GM21381 (cell line): ENCODE data around the gene TMEM94.
"Not testable (repeated sequence)": the region's sequence is repeated elsewhere in the genome, so short reads cannot be mapped to it uniquely, and the experiment has no call there.

Experiments
- ATAC-seq: cut with Tn5 transposase; IDR thresholded peaks from one replicate; pipeline ENCODE4 v1.9.1; 2021; ENCODE audit warnings: mild to moderate bottlenecking, moderate library complexity; ENCODE audit not compliant: unreplicated experiment

Gene TMEM94

GRCh38 chr17:75476271-75476671 is 19.8 kb downstream of the TMEM94 start:
- no peak for ATAC-seq

- ATAC-seq = no peak
These were observed 20.5 kb downstream of the TMEM94 start for GRCh38 chr17:75476752-75477489.

GRCh38 chr17:75477490-75477862 is 21.0 kb downstream of the TMEM94 start:
- ATAC-seq = not testable (repeated sequence)

GRCh38 chr17:75478508-75478907 is 22.1 kb downstream of the TMEM94 start:
- no peak for ATAC-seq

DNA sequence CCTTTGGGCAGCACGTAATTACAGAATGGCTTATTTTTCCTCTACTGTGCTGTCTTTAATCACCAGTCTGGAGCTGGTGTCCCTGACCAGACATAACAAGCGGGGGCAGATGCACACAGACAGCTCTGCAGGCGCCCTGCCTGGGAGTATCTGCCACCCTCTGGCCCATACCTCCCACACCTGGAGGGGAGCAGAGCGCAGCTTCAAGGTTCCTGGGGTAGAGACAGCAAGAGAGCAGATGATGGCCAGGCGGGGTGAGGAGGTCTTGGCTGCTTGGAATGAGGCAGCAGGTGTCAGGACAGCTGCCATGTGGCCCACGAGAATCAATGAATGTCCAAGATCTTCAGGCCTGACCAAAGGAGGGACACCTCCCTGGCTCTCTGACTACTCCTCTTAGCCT is 23.8 kb downstream of the TMEM94 start:
- ATAC-seq = no peak

GRCh38 chr17:75481194-75482068 is 25.0 kb downstream of the TMEM94 start:
- ATAC-seq = no peak

DNA sequence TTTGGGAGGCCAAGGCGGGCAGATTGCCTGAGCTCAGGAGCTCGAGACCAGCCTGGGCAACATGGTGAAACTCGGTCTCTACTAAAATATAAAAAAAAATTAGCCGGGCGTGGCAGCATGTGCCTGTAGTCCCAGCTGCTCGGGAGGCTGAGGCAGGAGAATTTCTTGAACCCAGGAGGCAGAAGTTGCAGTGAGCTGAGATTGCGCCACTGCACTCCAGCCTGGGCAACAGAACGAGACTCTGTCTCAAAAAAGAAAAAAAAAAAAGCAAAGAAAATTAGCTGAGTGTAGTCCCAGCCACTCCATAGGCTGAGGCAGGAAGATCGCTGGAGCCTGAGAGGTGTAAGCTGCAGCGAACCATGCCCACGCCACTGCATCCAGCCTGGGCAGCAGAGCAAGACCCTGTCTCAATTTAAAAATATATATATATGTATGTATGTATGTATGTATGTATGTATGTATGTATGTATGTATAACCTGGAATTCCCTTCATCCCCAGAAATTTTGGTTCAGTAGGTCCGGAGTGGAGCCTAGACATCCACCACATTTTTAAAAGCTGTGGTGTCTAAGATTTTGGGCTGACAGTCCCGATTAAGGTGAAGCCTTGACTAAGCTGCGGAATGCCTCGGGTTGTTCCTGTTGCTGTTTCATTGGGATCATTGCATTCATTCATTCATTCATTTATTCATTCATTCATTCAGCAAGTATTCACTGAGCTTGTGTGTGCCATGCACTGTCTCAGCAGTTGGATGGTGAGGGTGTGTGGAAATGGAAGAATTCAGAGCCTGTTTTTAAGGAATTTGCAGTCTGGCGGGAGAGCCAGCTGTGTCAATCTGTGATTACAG is 25.9 kb downstream of the TMEM94 start:
- ATAC-seq = no peak

GRCh38 chr17:75485688-75486087 is 29.3 kb downstream of the TMEM94 start:
- ATAC-seq = no peak

GRCh38 chr17:75486151-75486550 is 29.7 kb downstream of the TMEM94 start:
- ATAC-seq = no peak

DNA sequence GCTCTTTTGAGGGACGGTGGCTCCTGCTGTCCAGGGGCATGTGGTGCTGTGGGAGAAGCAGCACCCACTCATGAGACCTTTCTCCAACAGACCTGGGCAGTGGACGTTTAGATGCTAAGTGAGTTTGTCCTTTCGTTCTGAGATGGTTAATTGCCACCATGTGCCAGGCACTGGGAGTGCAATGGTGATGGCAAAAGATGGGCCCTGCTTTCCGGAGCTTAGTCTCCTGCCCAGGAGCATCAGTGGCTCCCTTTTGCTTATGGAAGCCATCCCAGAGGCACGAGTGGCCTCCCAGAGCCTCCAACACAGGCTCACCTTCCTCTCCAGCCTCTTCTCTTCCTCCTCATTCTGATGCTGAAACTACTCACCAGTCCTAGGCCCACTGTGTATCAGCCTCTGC is 30.5 kb downstream of the TMEM94 start:
- no peak for ATAC-seq

GRCh38 chr17:75487351-75488070 is 31.1 kb downstream of the TMEM94 start:
- ATAC-seq = no peak

DNA sequence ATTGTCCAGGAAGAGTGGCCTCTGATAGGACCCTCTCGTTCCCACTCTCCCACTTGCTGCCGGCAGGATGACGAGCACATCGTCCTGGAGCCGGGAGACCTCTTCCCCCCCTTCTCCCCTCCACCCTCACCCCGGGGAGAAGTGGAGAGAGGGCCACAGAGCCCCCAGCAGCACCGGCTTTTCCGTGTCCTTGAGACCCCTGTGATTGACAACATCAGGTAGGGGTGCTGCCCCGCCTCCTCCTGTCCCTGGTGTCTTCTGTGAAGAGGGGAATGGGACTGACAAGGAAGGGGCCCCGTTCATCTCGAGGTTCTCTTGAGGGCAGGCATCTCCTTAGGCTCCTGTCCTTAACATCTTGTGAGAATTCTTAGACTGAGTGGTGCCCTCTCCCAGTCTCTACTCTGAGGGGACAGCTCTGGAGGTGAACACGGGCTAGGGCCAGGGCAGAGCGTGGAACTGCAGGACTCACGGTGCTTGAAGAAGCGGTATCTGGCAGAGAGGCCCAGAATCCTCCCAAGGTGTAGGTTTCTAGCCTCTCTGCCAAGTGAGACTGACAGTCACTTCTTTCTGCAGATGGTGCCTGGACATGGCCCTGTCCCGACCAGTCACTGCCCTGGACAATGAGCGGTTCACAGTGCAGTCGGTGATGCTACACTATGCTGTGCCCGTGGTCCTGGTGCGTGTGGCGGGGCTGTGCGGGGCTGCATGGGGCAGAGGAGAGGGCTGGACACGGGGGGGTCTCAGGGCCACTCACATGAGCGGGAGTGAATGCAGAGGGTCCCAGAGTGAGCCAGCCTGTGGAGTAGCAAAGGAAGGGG is 32.5 kb downstream of the TMEM94 start:
- ATAC-seq = no peak

DNA sequence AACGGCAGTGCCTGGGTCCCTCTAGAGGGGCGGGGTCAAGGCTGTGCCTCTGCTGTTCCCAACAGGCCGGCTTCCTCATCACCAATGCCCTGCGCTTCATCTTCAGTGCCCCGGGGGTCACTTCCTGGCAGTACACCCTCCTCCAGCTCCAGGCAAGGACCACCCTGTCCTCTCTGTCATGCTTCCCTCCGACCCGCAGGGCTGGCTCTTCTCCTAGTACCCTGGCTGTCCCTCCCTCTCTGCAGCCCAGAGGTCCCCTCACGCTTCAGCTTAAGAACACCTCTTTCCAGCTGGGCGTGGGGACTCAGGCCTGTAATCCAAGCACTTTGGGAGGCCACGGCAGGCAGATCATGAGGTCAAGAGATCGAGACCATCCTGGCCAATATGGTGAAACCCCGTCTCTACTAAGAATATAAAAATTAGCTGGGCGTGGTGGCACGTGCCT is 33.1 kb downstream of the TMEM94 start:
- ATAC-seq = no peak

DNA sequence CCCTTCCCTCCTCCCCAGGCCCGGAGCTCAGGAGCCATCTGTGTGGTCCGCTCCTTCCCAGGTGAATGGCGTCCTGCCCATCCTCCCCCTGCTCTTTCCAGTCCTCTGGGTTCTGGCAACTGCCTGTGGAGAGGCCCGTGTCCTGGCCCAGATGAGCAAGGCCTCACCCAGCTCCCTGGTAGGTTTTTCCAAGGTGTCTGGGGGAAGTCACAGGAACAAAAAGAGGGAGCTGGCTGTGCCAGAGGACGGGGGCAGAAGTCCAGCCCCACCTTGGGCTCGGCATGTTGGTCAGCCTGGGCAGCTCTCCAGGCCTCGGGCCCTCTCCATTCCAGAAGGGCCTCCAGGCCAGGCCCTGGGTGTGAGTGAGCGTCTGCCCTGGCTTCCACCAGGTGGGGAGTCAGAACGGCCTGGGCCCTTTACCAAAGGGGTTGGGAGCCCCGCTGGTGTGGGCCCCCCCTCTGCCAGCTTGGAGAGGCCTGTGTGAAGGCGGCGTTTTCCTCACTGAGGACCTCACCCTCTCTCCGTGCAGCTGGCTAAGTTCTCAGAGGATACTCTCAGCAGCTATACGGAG is 33.8 kb downstream of the TMEM94 start:
- no peak for ATAC-seq

GRCh38 chr17:75490953-75491649 is 34.7 kb downstream of the TMEM94 start:
- ATAC-seq = no peak

DNA sequence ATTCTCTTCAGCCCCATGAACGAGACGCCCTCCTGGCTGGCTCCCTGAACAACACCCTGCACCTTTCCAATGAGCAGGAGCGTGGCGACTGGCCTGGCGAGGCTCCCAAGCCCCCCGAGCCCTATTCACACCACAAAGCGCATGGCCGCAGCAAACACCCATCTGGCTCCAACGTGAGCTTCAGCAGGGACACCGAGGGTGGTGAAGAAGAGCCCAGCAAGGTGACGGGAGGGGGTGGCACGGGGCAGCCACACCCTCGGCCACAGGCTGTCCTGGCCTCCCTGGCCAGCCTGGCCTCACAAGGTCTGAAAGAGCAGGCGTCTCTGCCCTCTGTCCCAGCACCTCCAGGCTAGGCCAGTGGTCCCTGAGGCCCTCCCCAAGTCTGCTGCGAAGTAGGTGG is 35.2 kb downstream of the TMEM94 start:
- no peak for ATAC-seq

GRCh38 chr17:75492555-75493168 is 36.2 kb downstream of the TMEM94 start:
- no peak for ATAC-seq

DNA sequence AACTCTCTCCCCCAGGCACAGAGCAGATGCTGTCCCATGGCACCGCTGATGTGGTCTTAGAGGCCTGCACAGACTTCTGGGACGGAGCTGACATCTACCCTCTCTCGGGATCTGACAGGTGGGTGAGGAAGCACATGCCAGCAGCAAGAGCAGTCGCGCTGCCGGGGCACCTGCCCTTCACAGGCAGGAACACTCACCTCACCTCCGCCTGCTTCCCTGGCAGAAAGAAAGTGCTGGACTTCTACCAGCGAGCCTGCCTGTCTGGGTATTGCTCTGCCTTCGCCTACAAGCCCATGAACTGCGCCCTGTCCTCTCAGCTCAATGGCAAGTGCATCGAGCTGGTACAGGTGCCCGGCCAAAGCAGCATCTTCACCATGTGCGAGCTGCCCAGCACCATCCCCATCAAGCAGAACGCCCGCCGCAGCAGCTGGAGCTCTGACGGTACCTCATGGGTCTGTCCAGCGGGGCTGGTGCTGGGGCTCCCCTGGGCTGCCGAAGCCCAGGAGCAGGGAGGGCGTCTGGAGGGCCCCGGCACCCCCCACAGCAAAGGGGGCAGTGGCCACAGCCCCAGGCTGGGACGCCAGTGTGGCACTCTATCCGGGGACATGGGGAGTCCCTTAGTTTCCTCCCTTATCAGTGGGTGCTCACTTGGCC is 37.2 kb downstream of the TMEM94 start:
- no peak for ATAC-seq
